ENCODE data around the gene DHTKD1.
"Not testable (repeated sequence)": the region's sequence is repeated elsewhere in the genome, so short reads cannot be mapped to it uniquely, and the experiment has no call there.

DHTKD1 gene

GRCh38 chr10:12156367-12157123 is 87.8 kb downstream of the DHTKD1 start:
- no peak for DNase-seq

- no peak for DNase-seq
Observed at GRCh38 chr10:12158111-12158510, 89.4 kb downstream of the DHTKD1 start.

GRCh38 chr10:12160664-12161063 is 91.9 kb downstream of the DHTKD1 start:
- DNase-seq: no peak

- DNase-seq: no peak
Observed at GRCh38 chr10:12162927-12163326, 94.2 kb downstream of the DHTKD1 start.

DNA sequence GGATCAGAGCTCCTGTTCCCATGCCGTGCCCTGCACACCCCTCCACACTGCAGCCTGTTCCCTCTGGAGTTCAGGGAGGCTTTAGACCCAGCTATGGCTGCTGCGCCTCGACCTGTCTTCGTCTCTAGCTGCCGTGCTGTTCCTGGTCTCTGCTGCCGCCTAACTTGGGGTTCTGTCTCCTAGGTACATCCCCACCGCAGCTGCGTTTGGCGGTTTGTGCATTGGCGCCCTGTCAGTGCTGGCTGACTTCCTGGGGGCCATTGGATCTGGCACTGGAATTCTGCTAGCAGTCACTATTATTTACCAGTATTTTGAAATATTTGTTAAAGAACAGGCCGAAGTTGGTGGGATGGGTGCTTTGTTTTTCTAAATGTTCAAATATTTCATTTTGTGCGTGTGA is 95.3 kb downstream of the DHTKD1 start:
- DNase-seq: no peak

GRCh38 chr10:12165036-12165435 is 96.3 kb downstream of the DHTKD1 start:
- no peak for DNase-seq

GRCh38 chr10:12165999-12166775 is 97.4 kb downstream of the DHTKD1 start:
- DNase-seq: no peak

GRCh38 chr10:12171512-12171911 is 102.8 kb downstream of the DHTKD1 start:
- not testable (repeated sequence) for DNase-seq
